Measurements from ENCODE around the gene NEK7. TPM values are rescaled to one million over a fixed set of nuclear protein-coding genes. Genes with fewer than 3 reads are reported as not detected.

The NEK7 gene
- total RNA-seq, 1 donor from 2014 or later = 98.1 TPM

DNA sequence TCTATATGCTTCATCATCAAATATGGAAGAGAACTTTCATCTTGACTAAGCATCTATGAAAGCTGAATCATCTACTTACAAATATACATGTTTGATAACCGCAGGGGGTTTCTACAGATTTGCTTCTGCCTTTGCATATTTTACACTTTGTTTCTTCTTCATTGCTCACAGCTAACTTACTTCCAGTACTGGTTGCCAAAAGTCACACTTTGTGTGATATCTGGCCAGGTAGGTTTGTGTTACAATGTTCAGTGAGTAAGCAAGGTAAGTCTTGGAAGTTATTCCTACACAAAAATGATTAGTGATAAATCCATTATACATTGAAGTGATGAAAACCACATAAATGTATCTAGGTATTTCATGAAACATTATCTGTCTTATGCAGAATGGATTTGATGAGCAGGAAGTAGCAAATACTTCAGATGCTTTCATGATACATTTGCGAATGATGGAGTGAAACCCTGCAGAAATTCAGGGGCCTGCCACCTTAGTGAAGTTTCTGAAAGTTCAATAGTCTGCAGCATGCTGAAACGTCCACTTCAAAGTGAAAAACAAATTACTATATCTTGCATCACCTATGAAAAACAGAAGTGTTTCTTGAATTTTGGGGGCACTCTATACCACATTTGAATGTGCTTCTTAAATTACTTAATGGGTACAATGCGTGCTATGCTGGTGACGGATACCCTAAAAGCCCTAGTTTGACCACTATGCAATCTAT lies 196.3 kb downstream of the NEK7 start:
- Histone ChIP-seq H3K9me3 (no peaks in the 10 kb centered on the region), H3K36me3 (no peaks in the 10 kb centered on the region), H3K4me1 (no peaks in the 10 kb centered on the region), H3K4me3 (no peak overlapping the region), H3K27me3 (ENCODE audit: low read depth) (no peaks in the 10 kb centered on the region), H3K27ac (no peak overlapping the region)
- DNase-seq = no peak
- ATAC-seq = no peak
- TF ChIP-seq, protein P1, sequence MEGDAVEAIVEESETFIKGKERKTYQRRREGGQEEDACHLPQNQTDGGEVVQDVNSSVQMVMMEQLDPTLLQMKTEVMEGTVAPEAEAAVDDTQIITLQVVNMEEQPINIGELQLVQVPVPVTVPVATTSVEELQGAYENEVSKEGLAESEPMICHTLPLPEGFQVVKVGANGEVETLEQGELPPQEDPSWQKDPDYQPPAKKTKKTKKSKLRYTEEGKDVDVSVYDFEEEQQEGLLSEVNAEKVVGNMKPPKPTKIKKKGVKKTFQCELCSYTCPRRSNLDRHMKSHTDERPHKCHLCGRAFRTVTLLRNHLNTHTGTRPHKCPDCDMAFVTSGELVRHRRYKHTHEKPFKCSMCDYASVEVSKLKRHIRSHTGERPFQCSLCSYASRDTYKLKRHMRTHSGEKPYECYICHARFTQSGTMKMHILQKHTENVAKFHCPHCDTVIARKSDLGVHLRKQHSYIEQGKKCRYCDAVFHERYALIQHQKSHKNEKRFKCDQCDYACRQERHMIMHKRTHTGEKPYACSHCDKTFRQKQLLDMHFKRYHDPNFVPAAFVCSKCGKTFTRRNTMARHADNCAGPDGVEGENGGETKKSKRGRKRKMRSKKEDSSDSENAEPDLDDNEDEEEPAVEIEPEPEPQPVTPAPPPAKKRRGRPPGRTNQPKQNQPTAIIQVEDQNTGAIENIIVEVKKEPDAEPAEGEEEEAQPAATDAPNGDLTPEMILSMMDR (IDR thresholded peaks at IDR 0.05) = no peak
- intact Hi-C loops (cut with DNase I) = no loop called here

DNA sequence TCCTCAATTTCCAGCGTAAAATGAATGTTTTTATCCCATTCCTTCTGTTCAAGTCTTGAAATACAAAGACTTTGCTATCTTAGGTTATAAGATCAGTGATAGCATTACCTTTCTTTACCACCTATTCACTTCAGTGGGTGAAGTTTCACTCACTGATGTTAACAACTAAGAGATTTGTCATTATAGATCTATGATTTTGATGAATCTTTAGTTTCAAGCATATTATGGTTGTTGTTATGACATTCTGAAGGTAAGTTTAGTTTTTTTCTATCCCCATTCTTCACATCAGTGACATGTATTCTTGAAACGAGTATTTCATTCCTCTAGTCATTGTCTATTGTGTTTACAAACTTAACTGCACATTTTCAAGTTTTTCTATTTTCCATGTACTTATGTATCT lies 201.1 kb downstream of the NEK7 start:
- intact Hi-C loops (cut with DNase I) = no loop called here
- no peak overlapping the region for H3K27ac ChIP-seq

DNA sequence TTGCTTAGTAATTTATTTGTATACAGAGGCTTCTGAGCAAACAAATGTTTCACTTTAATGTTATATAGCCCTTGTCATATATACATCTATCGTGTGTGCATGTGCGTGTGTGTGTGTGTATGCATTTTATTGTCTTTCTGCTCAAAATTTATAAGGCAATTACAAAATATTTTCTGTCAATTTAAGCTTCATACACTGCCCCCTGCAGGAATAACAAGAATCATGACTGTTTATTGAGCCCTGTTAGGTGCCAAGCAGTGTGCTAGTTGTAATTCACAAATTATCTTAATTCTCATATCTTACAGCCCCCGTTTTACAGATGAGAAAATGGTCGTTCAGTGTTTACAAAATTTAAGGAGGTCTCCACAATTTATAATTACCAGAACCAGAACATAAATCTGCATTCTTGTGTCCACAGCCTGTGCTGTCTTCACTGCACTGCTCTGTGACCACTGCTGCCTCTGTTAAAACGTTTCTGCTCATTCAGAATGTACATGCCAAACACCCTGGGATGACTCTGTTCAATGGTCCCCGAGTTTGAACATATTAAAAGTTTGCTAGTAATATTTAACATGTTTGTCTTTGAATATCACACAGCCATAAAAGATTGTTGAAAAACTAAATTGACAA lies 202.3 kb downstream of the NEK7 start:
- TF ChIP-seq, protein P1 (IDR thresholded peaks at IDR 0.05) = peak; percentile 47
- Histone ChIP-seq H3K36me3 (no peaks in the 10 kb centered on the region), H3K4me3 (no peak overlapping the region), H3K4me1 (no peaks in the 10 kb centered on the region), H3K27ac (no peak overlapping the region), H3K27me3 (ENCODE audit: low read depth) (no peaks in the 10 kb centered on the region), H3K9me3 (no peaks in the 10 kb centered on the region)
- DNase-seq (no peak), ATAC-seq (no peak)
- intact Hi-C loops (cut with DNase I) = no loop called here

More for the DNA sequence above, 201.1 kb downstream of the NEK7 start:
- no peaks in the 10 kb centered on the region for H3K27me3 ChIP-seq (ENCODE audit: low read depth)
- no peaks in the 10 kb centered on the region for H3K4me1 ChIP-seq
- ATAC-seq (no peak), DNase-seq (no peak)
- no peaks in the 10 kb centered on the region for H3K36me3 ChIP-seq
- H3K4me3 ChIP-seq = no peak overlapping the region
- TF ChIP-seq, protein P1 (IDR thresholded peaks at IDR 0.05) = no peak
- no peaks in the 10 kb centered on the region for H3K9me3 ChIP-seq

DNA sequence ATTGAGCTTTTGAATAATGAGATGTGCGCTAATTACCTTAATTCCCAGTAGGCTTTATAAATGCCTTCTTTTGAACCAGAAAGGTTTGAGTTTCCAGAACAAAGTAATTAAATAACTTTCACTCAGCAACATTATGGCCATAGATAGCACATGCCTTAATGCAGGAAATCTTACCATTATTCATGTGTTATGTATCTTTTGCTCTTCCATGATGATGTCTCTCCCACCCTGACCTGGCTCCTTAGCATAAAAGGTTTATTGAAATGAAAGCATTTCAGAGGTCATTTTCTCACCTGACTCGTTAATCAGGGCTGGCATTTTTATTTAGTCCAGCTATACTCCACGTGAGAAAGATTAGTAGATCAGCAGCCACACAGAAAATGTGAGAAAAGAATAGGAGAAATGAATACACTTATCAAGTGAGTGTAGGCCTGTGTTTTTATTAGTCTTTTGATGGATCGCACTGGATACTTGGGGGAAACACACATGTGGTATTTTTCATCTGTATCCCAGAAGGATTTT lies 203.5 kb downstream of the NEK7 start:
- ATAC-seq (no peak), DNase-seq (no peak)
- Histone ChIP-seq H3K27me3 (ENCODE audit: low read depth) (no peaks in the 10 kb centered on the region), H3K27ac (no peak overlapping the region), H3K36me3 (no peaks in the 10 kb centered on the region), H3K4me1 (no peaks in the 10 kb centered on the region), H3K9me3 (no peaks in the 10 kb centered on the region), H3K4me3 (no peak overlapping the region)
- intact Hi-C loops (cut with DNase I) = no loop called here
- TF ChIP-seq, protein P1 (IDR thresholded peaks at IDR 0.05) = no peak

DNA sequence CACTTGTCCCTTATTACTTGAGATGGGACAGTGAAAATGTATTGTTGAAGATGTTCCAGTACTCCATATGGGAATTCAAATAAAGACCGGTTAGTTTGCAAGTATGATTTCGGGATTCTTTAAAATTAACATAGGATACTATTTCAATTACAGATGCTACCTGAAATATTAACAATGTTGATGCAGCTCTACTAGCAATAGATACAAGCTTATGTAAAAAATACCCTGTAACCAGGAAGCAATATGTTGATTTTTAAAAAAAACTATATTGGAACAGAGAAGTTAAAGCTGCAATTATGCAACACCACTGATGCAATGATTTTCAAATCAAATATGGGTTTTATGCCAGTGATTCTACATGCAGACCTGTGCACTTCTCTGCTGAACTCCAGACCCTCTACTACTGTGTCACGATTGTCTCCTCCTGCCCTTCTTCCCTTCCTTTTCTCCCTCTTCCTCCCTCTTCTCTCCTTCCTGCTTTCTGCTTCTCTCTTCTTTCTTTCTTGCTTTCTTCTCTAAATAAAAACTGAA lies 204.5 kb downstream of the NEK7 start:
- Histone ChIP-seq H3K4me3 (no peak overlapping the region), H3K27ac (no peak overlapping the region), H3K9me3 (no peaks in the 10 kb centered on the region), H3K4me1 (no peaks in the 10 kb centered on the region), H3K27me3 (ENCODE audit: low read depth) (no peaks in the 10 kb centered on the region), H3K36me3 (no peaks in the 10 kb centered on the region)
- intact Hi-C loops (cut with DNase I) = no loop called here
- ATAC-seq = no peak
- no peak for DNase-seq
- TF ChIP-seq, protein P1 (IDR thresholded peaks at IDR 0.05) = no peak

Data from lower lobe of right lung (tissue), 2 donors.